IMR-90 (cell line): ENCODE results near the gene LRRTM4. TPM values are rescaled to one million over a fixed set of nuclear protein-coding genes. Genes with fewer than 3 reads are reported as not detected.

Source experiments
- ATAC-seq: fragments of 200-7000 bp; cut with Tn5 transposase; 2 replicates; pipeline ENCODE4 v1.9.1; 2020; ENCODE audit warnings: low read depth, mild to moderate bottlenecking, moderate library complexity
- BruUV-seq: library from RNA; stranded (reverse); fragments of 400-500 nt; replicated peaks from 2 replicates; lab custom pipeline; 2021; lab: Mats Ljungman, UMichigan
- CTCF ChIA-PET: fragments of 300-600 bp; formaldehyde crosslinking; extraction: SDS; loops from one replicate; lab custom pipeline; 2021; ENCODE audit warnings: antibody characterized with exemption; lab: Yijun Ruan, JAX
- POLR2A ChIA-PET: fragments of 300-600 bp; sonication (Branson Sonifier 250); formaldehyde crosslinking; loops from one replicate; lab custom pipeline; 2022; ENCODE audit warnings: antibody characterized with exemption; ENCODE audit not compliant: unreplicated experiment; lab: Charles Lee
- DNase-seq: peaks from one replicate; pipeline ENCODE4 v3.0.0; 2013
- H2AFZ ChIP-seq: replicated peaks from 2 replicates; pipeline ENCODE3; 2013; ENCODE audit warnings: low read length, mild to moderate bottlenecking; ENCODE audit not compliant: poor library complexity
- H2AK5ac ChIP-seq: 2 replicates; pipeline ENCODE4 v1.6.1; 2013; ENCODE audit warnings: low read depth, low read length, inconsistent platforms
- H2AK9ac ChIP-seq: replicated peaks from 2 replicates; pipeline ENCODE3; 2013; ENCODE audit warnings: mild to moderate bottlenecking, low read depth, low read length, moderate library complexity; ENCODE audit not compliant: poor library complexity
- H2BK120ac ChIP-seq: 2 replicates; pipeline ENCODE4 v1.6.1; 2013; ENCODE audit warnings: low read depth, low read length, inconsistent platforms
- H2BK15ac ChIP-seq: 3 replicates; pipeline ENCODE4 v1.6.1; 2013; ENCODE audit warnings: low read depth, low read length, inconsistent platforms
- H2BK20ac ChIP-seq: 2 replicates; pipeline ENCODE4 v1.6.1; 2013; ENCODE audit warnings: low read depth, mild to moderate bottlenecking, inconsistent platforms, low read length, moderate library complexity
- H2BK5ac ChIP-seq: 2 replicates; pipeline ENCODE4 v1.6.1; 2013; ENCODE audit warnings: mild to moderate bottlenecking, low read depth, low read length, inconsistent platforms; ENCODE audit not compliant: poor library complexity, severe bottlenecking
- H3K14ac ChIP-seq: replicated peaks from 2 replicates; pipeline ENCODE4 v1.6.1; 2013; ENCODE audit warnings: low read depth, low read length, inconsistent platforms
- H3K18ac ChIP-seq: 2 replicates; pipeline ENCODE4 v1.6.1; 2013; ENCODE audit warnings: low read depth, low read length, control low read depth
- H3K23ac ChIP-seq: 2 replicates; pipeline ENCODE4 v1.6.1; 2013; ENCODE audit warnings: low read depth, low read length, inconsistent platforms
- H3K27ac ChIP-seq: 2 replicates; pipeline ENCODE4 v1.5.1; 2013; ENCODE audit warnings: mild to moderate bottlenecking, control low read depth, low read length; ENCODE audit not compliant: insufficient read depth
- H3K27me3 ChIP-seq: 2 replicates; pipeline ENCODE4 v1.6.1; 2013; ENCODE audit warnings: low read length; ENCODE audit not compliant: control insufficient read depth, insufficient read depth
- H3K36me3 ChIP-seq: 2 replicates; pipeline ENCODE4 v1.6.1; 2013; ENCODE audit warnings: low read length, mixed read lengths; ENCODE audit not compliant: control insufficient read depth, insufficient read depth
- H3K4ac ChIP-seq: 2 replicates; pipeline ENCODE4 v1.6.1; 2013; ENCODE audit warnings: low read depth, low read length, inconsistent platforms
- H3K4me1 ChIP-seq: 2 replicates; pipeline ENCODE4 v1.6.1; 2013; ENCODE audit warnings: low read length, mixed read lengths; ENCODE audit not compliant: control insufficient read depth, insufficient read depth
- H3K4me2 ChIP-seq: 2 replicates; pipeline ENCODE4 v1.6.1; 2013; ENCODE audit warnings: low read depth, mild to moderate bottlenecking, control low read depth, low read length, moderate library complexity
- H3K4me3 ChIP-seq: 2 replicates; pipeline ENCODE4 v1.5.1; 2013; ENCODE audit warnings: low read depth, mild to moderate bottlenecking, control low read depth, low read length, moderate library complexity; ENCODE audit not compliant: insufficient read depth
- H3K56ac ChIP-seq: 2 replicates; pipeline ENCODE4 v1.6.1; 2013; ENCODE audit warnings: low read length, inconsistent platforms; ENCODE audit not compliant: insufficient read depth; ENCODE audit errors: extremely low read depth
- H3K79me1 ChIP-seq, 2 experiments: 2 replicates each; pipeline ENCODE4 v1.6.1; 2013; ENCODE audit warnings: low read length in 2 of 2, inconsistent platforms in 1 of 2, low read depth in 1 of 2
- H3K9ac ChIP-seq: 2 replicates; pipeline ENCODE4 v1.6.1; 2013; ENCODE audit warnings: low read depth, low read length, control low read depth
- H3K9me1 ChIP-seq: 2 replicates; pipeline ENCODE4 v1.6.1; 2013; ENCODE audit warnings: low read length, inconsistent platforms; ENCODE audit not compliant: insufficient read depth
- H3K9me3 ChIP-seq: 2 replicates; pipeline ENCODE4 v1.6.1; 2013; ENCODE audit warnings: low read length; ENCODE audit not compliant: control insufficient read depth, insufficient read depth
- H4K20me1 ChIP-seq: 2 replicates; pipeline ENCODE4 v1.6.1; 2013; ENCODE audit warnings: low read length, inconsistent platforms; ENCODE audit not compliant: insufficient read depth
- H4K5ac ChIP-seq: 2 replicates; pipeline ENCODE4 v1.6.1; 2013; ENCODE audit warnings: mild to moderate bottlenecking, low read depth, low read length, control low read depth
- H4K8ac ChIP-seq, 2 experiments: 2 replicates each; pipeline ENCODE4 v1.6.1; 2013; ENCODE audit warnings: low read depth in 2 of 2, low read length in 2 of 2, control low read depth in 1 of 2, inconsistent platforms in 1 of 2
- H4K91ac ChIP-seq: 2 replicates; pipeline ENCODE4 v1.6.1; 2013; ENCODE audit warnings: low read depth, low read length, inconsistent platforms; ENCODE audit not compliant: insufficient read depth
- FOS ChIP-seq: fragments of 150-350 bp; IDR thresholded peaks from 2 replicates; pipeline ENCODE4 v1.6.1; 2016; ENCODE audit warnings: low read depth, low read length
- MAZ ChIP-seq: IDR thresholded peaks from 2 replicates; pipeline ENCODE4 v1.6.1; 2012; ENCODE audit warnings: low read depth, mild to moderate bottlenecking, low read length, improper control_type of control experiment, moderate library complexity, borderline replicate concordance
- POLR2A ChIP-seq: IDR thresholded peaks from 2 replicates; pipeline ENCODE4 v1.6.1; 2012; ENCODE audit warnings: mild to moderate bottlenecking, low read depth, low read length
- RAD21 ChIP-seq: IDR thresholded peaks from 2 replicates; pipeline ENCODE4 v1.6.1; 2012; ENCODE audit warnings: low read length, improper control_type of control experiment
- RFX5 ChIP-seq: IDR thresholded peaks from 2 replicates; pipeline ENCODE4 v1.8.0; 2012; ENCODE audit warnings: low read depth, mild to moderate bottlenecking, low read length, moderate library complexity
- WGBS, 2 experiments: methylation state at CpG; one replicate each; pipeline versions ENCODE4 v1.1.5 to v1.1.7; 2013; ENCODE audit warnings: missing lambda C conversion rate in 2 of 2; ENCODE audit not compliant: insufficient read length in 1 of 2; ENCODE audit errors: extremely low coverage in 2 of 2; 5-methylcytosine and 5-hydroxymethylcytosine counted together
- dilution Hi-C: fragments of 300-500 bp; cut with HindIII; formaldehyde crosslinking; loops from one replicate; pipeline ENCODE4 v1.14.3; 2018; ENCODE audit warnings: low sequenced_read_pairs; ENCODE audit not compliant: unreplicated experiment
- in situ Hi-C: fragments of 300-500 bp; cut with MboI; formaldehyde crosslinking; loops from 3 replicates; pipeline ENCODE4 v1.14.3; 2019; ENCODE audit warnings: low sequenced_read_pairs, inconsistent platforms, mixed read lengths
- intact Hi-C: fragments of 100-400 bp; cut with micrococcal nuclease; formaldehyde crosslinking; loops from 2 replicates; pipeline ENCODE4 v1.10.0; 2022
- polyA plus RNA-seq, 3 experiments: library from polyadenylated mRNA; depleted of rRNA; stranded (reverse); fragments of >200 nt; gene quantifications; 2 replicates each; pipeline ENCODE4 v1.2.3, GENCODE V29; 2012; ENCODE audit warnings: low replicate concordance in 1 of 3
- total RNA-seq: library from RNA; depleted of rRNA; stranded (reverse); fragments of >200 nt; gene quantifications from 2 replicates; pipeline ENCODE4 v1.2.3, GENCODE V29; 2012
- TF ChIP-seq, protein P1 (sequence below): conservative IDR thresholded peaks from 2 replicates; pipeline ENCODE4 v1.5.1; 2012; ENCODE audit warnings: mild to moderate bottlenecking, low read depth, low read length, improper control_type of control experiment

The LRRTM4 gene
- total and polyA plus RNA-seq, 2 of the 4 experiments (the other 2 are of a cell fraction): not detected

DNA sequence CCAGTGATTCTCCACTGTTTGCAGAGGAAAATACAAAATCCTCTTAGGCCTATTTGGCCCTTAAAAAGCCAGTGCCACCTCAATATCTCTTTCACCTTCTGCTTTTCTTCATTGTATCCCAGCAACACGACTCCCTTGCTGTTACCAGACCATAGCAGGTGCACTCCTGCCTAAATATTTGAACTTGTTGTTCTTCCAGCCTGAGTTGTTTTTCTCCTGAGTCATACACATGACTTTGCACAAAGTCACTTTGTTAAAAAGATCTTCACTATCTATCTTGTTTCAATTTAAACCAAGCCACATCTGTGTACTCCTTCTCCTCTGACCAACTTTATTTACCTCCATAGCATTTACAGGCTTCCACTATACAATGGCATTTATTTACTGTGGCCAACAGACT is 103.6 kb downstream of the LRRTM4 start:
- no peak overlapping the region for H2BK120ac ChIP-seq
- H3K9me3 ChIP-seq: no peaks in the 10 kb centered on the region
- no peak overlapping the region for H2BK5ac ChIP-seq
- no peaks in the 10 kb centered on the region for H4K20me1 ChIP-seq
- H3K4ac ChIP-seq: no peak overlapping the region
- H3K4me1 ChIP-seq: no peaks in the 10 kb centered on the region
- no peak overlapping the region for H2AK9ac ChIP-seq
- no TSS peak for BruUV-seq
- no peak overlapping the region for H3K4me2 ChIP-seq
- 0% methylated on average over 1 of the region's 1 CpG; no CpG with 5 or more reads in 1 of the 2 experiments for WGBS, 2 experiments
- no peaks in the 10 kb centered on the region for H3K9me1 ChIP-seq
- no peaks in the 10 kb centered on the region for H3K79me1 ChIP-seq
- POLR2A ChIA-PET: no interaction called here
- no peak overlapping the region for H3K14ac ChIP-seq
- no peak overlapping the region for H3K27ac ChIP-seq
- no peak for ATAC-seq
- H4K91ac ChIP-seq: no peak overlapping the region
- H2AK5ac ChIP-seq: no peak overlapping the region
- TF ChIP-seq, protein P1, sequence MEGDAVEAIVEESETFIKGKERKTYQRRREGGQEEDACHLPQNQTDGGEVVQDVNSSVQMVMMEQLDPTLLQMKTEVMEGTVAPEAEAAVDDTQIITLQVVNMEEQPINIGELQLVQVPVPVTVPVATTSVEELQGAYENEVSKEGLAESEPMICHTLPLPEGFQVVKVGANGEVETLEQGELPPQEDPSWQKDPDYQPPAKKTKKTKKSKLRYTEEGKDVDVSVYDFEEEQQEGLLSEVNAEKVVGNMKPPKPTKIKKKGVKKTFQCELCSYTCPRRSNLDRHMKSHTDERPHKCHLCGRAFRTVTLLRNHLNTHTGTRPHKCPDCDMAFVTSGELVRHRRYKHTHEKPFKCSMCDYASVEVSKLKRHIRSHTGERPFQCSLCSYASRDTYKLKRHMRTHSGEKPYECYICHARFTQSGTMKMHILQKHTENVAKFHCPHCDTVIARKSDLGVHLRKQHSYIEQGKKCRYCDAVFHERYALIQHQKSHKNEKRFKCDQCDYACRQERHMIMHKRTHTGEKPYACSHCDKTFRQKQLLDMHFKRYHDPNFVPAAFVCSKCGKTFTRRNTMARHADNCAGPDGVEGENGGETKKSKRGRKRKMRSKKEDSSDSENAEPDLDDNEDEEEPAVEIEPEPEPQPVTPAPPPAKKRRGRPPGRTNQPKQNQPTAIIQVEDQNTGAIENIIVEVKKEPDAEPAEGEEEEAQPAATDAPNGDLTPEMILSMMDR: no peak
- TF ChIP-seq RFX5 (no peak), FOS (no peak), RAD21 (no peak), MAZ (no peak), POLR2A (no peak)
- no peak overlapping the region for H4K8ac ChIP-seq
- no peak overlapping the region for H3K18ac ChIP-seq
- H3K56ac ChIP-seq: no peak overlapping the region
- dilution Hi-C loops (no loop called here), in situ Hi-C loops (no loop called here), intact Hi-C loops (no loop called here)
- CTCF ChIA-PET: no interaction called here
- DNase-seq: no peak
- H3K36me3 ChIP-seq: no peaks in the 10 kb centered on the region
- H2AFZ ChIP-seq: no peak overlapping the region
- H3K27me3 ChIP-seq: no peaks in the 10 kb centered on the region
- no peak overlapping the region for H4K5ac ChIP-seq
- H3K23ac ChIP-seq: no peak overlapping the region
- H2BK15ac ChIP-seq: no peak overlapping the region
- H2BK20ac ChIP-seq: no peak overlapping the region
- no peak overlapping the region for H3K4me3 ChIP-seq
- H3K9ac ChIP-seq: no peak overlapping the region
